Spleen (tissue), 11 donors: ENCODE data around the gene AKAP13. TPM values are rescaled to one million over a fixed set of nuclear protein-coding genes. Genes with fewer than 3 reads are reported as not detected.

Experiments
- DNase-seq: peaks from one replicate; pipeline ENCODE4 v3.0.0-alpha.2; 2020
- H3K27ac ChIP-seq, 8 donors: fragments of 200-600 bp; sonication (generic) in 7 of 8; 1 replicate in 4 of 8; 2 replicates in 4 of 8; pipeline versions ENCODE4 v1.5.0 to v1.8.0; 2016 to 2021; ENCODE audit warnings: inconsistent platforms in 4 of 8, mild to moderate bottlenecking in 4 of 8, moderate library complexity in 1 of 8
- H3K27me3 ChIP-seq, 7 donors: fragments of 200-600 bp; sonication (generic) in 6 of 7; replicated peaks in 1 of 7; 1 replicate in 4 of 7; 2 replicates in 3 of 7; pipeline versions ENCODE4 v1.5.0 to v1.8.0; 2016 to 2021; ENCODE audit warnings: inconsistent platforms in 3 of 7, mild to moderate bottlenecking in 1 of 7
- H3K36me3 ChIP-seq, 6 donors: fragments of 200-600 bp; sonication (generic) in 5 of 6; 1 replicate in 4 of 6; 2 replicates in 2 of 6; pipeline versions ENCODE4 v1.5.0 to v1.8.0; 2016 to 2021; ENCODE audit warnings: inconsistent platforms in 2 of 6
- H3K4me1 ChIP-seq, 6 donors: fragments of 200-600 bp; sonication (generic) in 5 of 6; 1 replicate in 3 of 6; 2 replicates in 3 of 6; pipeline versions ENCODE4 v1.5.0 to v1.8.0; 2016 to 2021; ENCODE audit warnings: inconsistent platforms in 3 of 6
- H3K4me3 ChIP-seq, 8 donors: fragments of 200-600 bp; sonication (generic) in 7 of 8; 1 replicate in 4 of 8; 2 replicates in 4 of 8; pipeline versions ENCODE4 v1.5.0 to v1.8.0; 2016 to 2021; ENCODE audit warnings: inconsistent platforms in 4 of 8, mild to moderate bottlenecking in 4 of 8, moderate library complexity in 2 of 8
- H3K9me3 ChIP-seq, 8 donors: fragments of 200-600 bp; sonication (generic) in 7 of 8; 1 replicate in 4 of 8; 2 replicates in 4 of 8; pipeline versions ENCODE4 v1.5.0 to v1.8.0; 2016 to 2021; ENCODE audit warnings: inconsistent platforms in 4 of 8
- CTCF ChIP-seq, 11 experiments: fragments of 200-600 bp in 7 of 11; fragments of 450-650 bp in 4 of 11; sonication (generic) in 4 of 11; IDR thresholded peaks in 8 of 11; conservative IDR thresholded peaks in 3 of 11; 1 replicate in 7 of 11; 2 replicates in 4 of 11; pipeline versions ENCODE4 v1.4.0 to v1.8.0; 2016 to 2021; ENCODE audit warnings: antibody characterized with exemption in 11 of 11, inconsistent platforms in 4 of 11, mild to moderate bottlenecking in 1 of 11
- POLR2A ChIP-seq, 3 donors: fragments of 450-650 bp; IDR thresholded peaks; one replicate each; pipeline ENCODE4 v1.5.1; 2017; ENCODE audit warnings: antibody characterized with exemption in 3 of 3, mild to moderate bottlenecking in 1 of 3
- POLR2AphosphoS5 ChIP-seq, 3 donors: sonication (generic); formaldehyde crosslinking; IDR thresholded peaks; one replicate each; pipeline ENCODE4 v1.5.1; 2017; ENCODE audit warnings: antibody characterized with exemption in 3 of 3
- WGBS, 5 donors: extraction: QIAGEN DNeasy Blood & Tissue Kit in 3 of 5; methylation state at CpG; one replicate each; pipeline versions ENCODE4 v1.1.5 to v1.1.7; 2013 to 2018; 5-methylcytosine and 5-hydroxymethylcytosine counted together
- intact Hi-C: fragments of 100-400 bp; cut with DNase I; formaldehyde crosslinking; loops from one replicate; pipeline ENCODE4 v1.15.0; 2023; ENCODE audit warnings: low total_unique reads
- polyA plus RNA-seq, 3 donors: library from polyadenylated mRNA; stranded (reverse); fragments of 200-250 nt; gene quantifications; one replicate each; pipeline ENCODE4 v1.2.1, GENCODE V29; 2013
- total RNA-seq, 7 donors: library from RNA; depleted of rRNA in 3 of 7; stranded (reverse); fragments of >200 nt in 3 of 7; fragmentation: NEBNext Ultra II Directional in 4 of 7; extraction: Animal tissue kit (Norgen Biotek cat#: 25700) in 4 of 7; gene quantifications; one replicate each; pipeline versions ENCODE4 v1.1.0 to v1.2.1, GENCODE V29; 2016 to 2021
- donor health status: healthy with polysubstance abuse.
- donor health status: DM: no; HTN: no; CAD: no; lungs with moderate emphysema.
- donor health status: DM: no; HTN: no; CAD: no.
- donor health status: Bipolar disorder and iron deficiency.
- donor health status: healthy.
- donor health status: DM: no; HTN: no; CAD: no.
- donor health status: DM: yes; HTN: yes; CAD: no.

Gene AKAP13
- total and polyA plus RNA-seq, 10 donors, result 35.4 to 413 (median 260) TPM

DNA sequence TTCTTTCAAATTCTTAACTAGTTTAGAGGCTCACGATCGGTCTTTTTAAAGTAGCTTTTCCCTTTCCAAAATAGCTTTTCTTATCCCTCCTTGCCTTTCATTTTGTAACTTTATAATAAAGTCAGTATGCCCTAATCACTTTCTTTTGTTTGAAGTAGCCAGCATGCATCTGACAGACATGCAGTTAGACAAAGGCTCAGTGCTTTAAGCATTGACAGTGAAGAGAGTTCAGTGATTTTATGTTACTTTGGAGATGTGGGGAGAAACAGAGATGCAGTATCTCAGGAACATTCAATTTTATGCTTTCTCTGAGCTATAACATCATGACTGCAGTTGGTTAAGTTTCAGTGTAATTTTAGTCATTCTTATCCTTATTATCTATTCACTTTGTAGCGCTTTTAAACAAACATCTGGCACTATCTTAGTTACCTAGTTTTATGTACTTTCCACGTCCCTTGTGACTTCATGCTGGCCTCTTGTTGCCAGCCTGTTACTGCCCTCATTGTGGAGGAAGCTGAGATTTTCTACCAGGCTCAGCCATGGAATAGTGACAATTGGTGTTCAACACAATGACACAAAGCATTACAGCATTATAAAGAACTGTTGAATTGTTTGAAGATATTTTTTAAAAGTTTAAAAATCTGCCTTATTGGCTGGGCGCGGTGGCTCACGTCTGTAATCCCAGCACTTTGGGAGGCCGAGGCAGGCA lies 90.3 kb downstream of the AKAP13 start:
- no peak for DNase-seq
- Histone ChIP-seq H3K9me3 (no peaks in the 10 kb centered on the region), H3K4me3 (no peak overlapping the region), H3K4me1 (peaks cover 2 to 61% (median 34%) of the 10 kb centered on the region in 6 donors), H3K36me3 (no peaks in the 10 kb centered on the region), H3K27me3 (no peaks in the 10 kb centered on the region), H3K27ac (no peak overlapping the region)
- intact Hi-C loops, result no loop called here
- TF ChIP-seq POLR2AphosphoS5 (IDR thresholded peaks at IDR 0.05) (no peak), POLR2A (IDR thresholded peaks at IDR 0.05) (no peak), CTCF (IDR thresholded peaks at IDR 0.05 in 8 of 11, conservative IDR thresholded peaks at IDR 0.05 in 3 of 11) (no peak)
- 93 to 95% (median 94%) methylated on average over 8 of the region's 8 CpGs for WGBS, 5 donors

GRCh38 chr15:85472349-85472748 lies 91.9 kb downstream of the AKAP13 start:
- WGBS, 5 donors, result 94 to 97% (median 95%) methylated on average over 2 of the region's 2 CpGs
- H3K4me3 ChIP-seq, result no peak overlapping the region

GRCh38 chr15:85473455-85473854 lies 93.1 kb downstream of the AKAP13 start:
- H3K36me3 ChIP-seq, result no peaks in the 10 kb centered on the region
- no peak for DNase-seq
- TF ChIP-seq POLR2A (IDR thresholded peaks at IDR 0.05) (no peak), POLR2AphosphoS5 (IDR thresholded peaks at IDR 0.05) (no peak), CTCF (IDR thresholded peaks at IDR 0.05 in 8 of 11, conservative IDR thresholded peaks at IDR 0.05 in 3 of 11) (no peak)
- WGBS, 5 donors, result 60 to 77% (median 62%) methylated on average over 3 of the region's 3 CpGs
- H3K4me1 ChIP-seq, result peaks cover 3 to 77% (median 47%) of the 10 kb centered on the region in 6 donors
- no peak overlapping the region for H3K4me3 ChIP-seq
- no peaks in the 10 kb centered on the region for H3K9me3 ChIP-seq
- intact Hi-C loops, result no loop called here
- no peaks in the 10 kb centered on the region for H3K27me3 ChIP-seq
- H3K27ac ChIP-seq, result peak overlapping the region in 2 of 8 donors; percentile 56 to 77

More at GRCh38 chr15:85472349-85472748, 91.9 kb downstream of the AKAP13 start:
- H3K4me1 ChIP-seq, result peaks cover 3 to 76% (median 46%) of the 10 kb centered on the region in 6 donors
- TF ChIP-seq CTCF (IDR thresholded peaks at IDR 0.05 in 8 of 11, conservative IDR thresholded peaks at IDR 0.05 in 3 of 11) (no peak), POLR2AphosphoS5 (IDR thresholded peaks at IDR 0.05) (no peak), POLR2A (IDR thresholded peaks at IDR 0.05) (no peak)
- no peaks in the 10 kb centered on the region for H3K9me3 ChIP-seq
- H3K36me3 ChIP-seq, result no peaks in the 10 kb centered on the region
- no peaks in the 10 kb centered on the region for H3K27me3 ChIP-seq
- H3K27ac ChIP-seq, result no peak overlapping the region
- no peak for DNase-seq
- intact Hi-C loops, result no loop called here

DNA sequence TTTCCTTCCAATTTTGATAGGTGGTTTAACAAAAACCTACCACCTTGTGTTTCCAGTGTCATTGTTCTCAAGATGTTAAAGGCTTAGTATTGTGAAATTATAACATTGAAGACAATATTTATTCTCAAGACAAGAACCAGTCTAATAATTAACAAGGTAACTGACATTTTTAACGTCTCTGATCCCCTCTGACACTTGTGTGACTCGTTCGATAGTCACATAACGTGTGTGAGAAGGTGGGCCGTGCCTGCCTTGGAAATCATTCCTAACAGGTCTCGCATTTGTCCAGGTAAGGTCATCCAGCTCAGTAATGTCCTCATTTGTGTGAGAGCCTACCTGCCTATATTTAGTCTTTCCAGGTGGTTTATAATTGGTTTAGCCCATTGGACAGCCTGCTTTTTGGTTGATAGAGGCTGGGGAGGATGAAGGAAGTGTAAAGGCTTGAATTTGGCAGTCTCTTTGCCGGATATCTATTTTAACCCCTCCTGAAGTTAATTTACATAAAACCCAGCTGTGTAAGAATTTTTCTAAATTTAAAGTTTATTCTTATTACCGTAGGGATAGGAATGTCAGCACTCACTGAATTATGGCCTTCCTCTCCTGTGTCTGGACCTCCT lies 94.4 kb downstream of the AKAP13 start:
- peaks cover 11 to 87% (median 52%) of the 10 kb centered on the region in 6 donors for H3K4me1 ChIP-seq
- intact Hi-C loops, result no loop called here
- no peaks in the 10 kb centered on the region for H3K36me3 ChIP-seq
- no peak for TF ChIP-seq POLR2AphosphoS5 (IDR thresholded peaks at IDR 0.05)
- no peak for TF ChIP-seq CTCF (IDR thresholded peaks at IDR 0.05 in 8 of 11, conservative IDR thresholded peaks at IDR 0.05 in 3 of 11)
- no peak for TF ChIP-seq POLR2A (IDR thresholded peaks at IDR 0.05)
- no peaks in the 10 kb centered on the region for H3K9me3 ChIP-seq
- H3K4me3 ChIP-seq, result peak overlapping the region in 1 of 8 donors; percentile 42
- H3K27ac ChIP-seq, result peak overlapping the region in 5 of 8 donors; percentile 4 to 77 (median 47)
- DNase-seq, result no peak
- H3K27me3 ChIP-seq, result no peaks in the 10 kb centered on the region
- 47 to 67% (median 51%) methylated on average over 8 of the region's 8 CpGs for WGBS, 5 donors
